Measurements from ENCODE around the gene ANGPTL4. TPM values are rescaled to one million over a fixed set of nuclear protein-coding genes. Genes with fewer than 3 reads are reported as not detected.

ANGPTL4 gene
- total and polyA plus RNA-seq, 5 donors = 5.9 to 89.3 (median 8.5) TPM

GRCh38 chr19:8392017-8392591, 28.1 kb downstream of the ANGPTL4 start:
- peak in 1 of 2 donors; percentile 4 for ATAC-seq
- 22% methylated on average over 11 of the region's 11 CpGs for WGBS
- peaks cover 26% of the 10 kb centered on the region for H3K4me1 ChIP-seq (ENCODE audit: control insufficient read depth, insufficient read depth, low read length)
- peak overlapping the region; percentile 68 for H3K27ac ChIP-seq (ENCODE audit: low read length)
- peak in 1 of 3 donors; percentile 68 for DNase-seq
- no peak overlapping the region for H3K4me3 ChIP-seq (ENCODE audit: low read length)
- H3K9me3 ChIP-seq (ENCODE audit: control insufficient read depth, low read length) = no peaks in the 10 kb centered on the region
- intact Hi-C loops (cut with DNase I) = loop anchor here in 1 of 4 donors (5.0 kb wide), 1 partner anchor 35 kb away; no protein-coding TSS in a partner anchor
- no peaks in the 10 kb centered on the region for H3K27me3 ChIP-seq (ENCODE audit: control insufficient read depth, insufficient read depth)

GRCh38 chr19:8393192-8393870, 29.4 kb downstream of the ANGPTL4 start:
- peaks cover 29% of the 10 kb centered on the region for H3K4me1 ChIP-seq (ENCODE audit: control insufficient read depth, insufficient read depth, low read length)
- no peaks in the 10 kb centered on the region for H3K9me3 ChIP-seq (ENCODE audit: control insufficient read depth, low read length)
- H3K4me3 ChIP-seq (ENCODE audit: low read length) = no peak overlapping the region
- intact Hi-C loops (cut with DNase I) = loop anchor here in 1 of 4 donors (5.0 kb wide), 1 partner anchor 36 kb away; no protein-coding TSS in a partner anchor
- DNase-seq = peak in 1 of 3 donors; percentile 63
- H3K27ac ChIP-seq (ENCODE audit: low read length) = peak overlapping the region; percentile 38
- H3K27me3 ChIP-seq (ENCODE audit: control insufficient read depth, insufficient read depth) = no peaks in the 10 kb centered on the region
- ATAC-seq = no peak
- 61% methylated on average over 8 of the region's 8 CpGs for WGBS

GRCh38 chr19:8393871-8394250, 29.9 kb downstream of the ANGPTL4 start:
- ATAC-seq (no peak), DNase-seq (peak in 1 of 3 donors; percentile 53)
- Histone ChIP-seq H3K4me1 (ENCODE audit: control insufficient read depth, insufficient read depth, low read length) (peaks cover 29% of the 10 kb centered on the region), H3K4me3 (ENCODE audit: low read length) (no peak overlapping the region), H3K9me3 (ENCODE audit: control insufficient read depth, low read length) (no peaks in the 10 kb centered on the region), H3K27me3 (ENCODE audit: control insufficient read depth, insufficient read depth) (no peaks in the 10 kb centered on the region), H3K27ac (ENCODE audit: low read length) (peak overlapping the region; percentile 38)
- WGBS = 78% methylated on average over 8 of the region's 8 CpGs
- intact Hi-C loops (cut with DNase I) = loop anchor here in 1 of 4 donors (5.0 kb wide), 1 partner anchor 37 kb away; no protein-coding TSS in a partner anchor

GRCh38 chr19:8395621-8396082, 31.7 kb downstream of the ANGPTL4 start:
- no peak overlapping the region for H3K27ac ChIP-seq (ENCODE audit: low read length)
- peak in 1 of 3 donors; percentile 53 for DNase-seq
- no peaks in the 10 kb centered on the region for H3K9me3 ChIP-seq (ENCODE audit: control insufficient read depth, low read length)

GRCh38 chr19:8396185-8396562, 32.2 kb downstream of the ANGPTL4 start:
- Histone ChIP-seq H3K9me3 (ENCODE audit: control insufficient read depth, low read length) (no peaks in the 10 kb centered on the region), H3K4me1 (ENCODE audit: control insufficient read depth, insufficient read depth, low read length) (peaks cover 29% of the 10 kb centered on the region), H3K27me3 (ENCODE audit: control insufficient read depth, insufficient read depth) (no peaks in the 10 kb centered on the region), H3K27ac (ENCODE audit: low read length) (no peak overlapping the region), H3K4me3 (ENCODE audit: low read length) (no peak overlapping the region)
- whole genome bisulfite sequencing = 93% methylated on average over 7 of the region's 7 CpGs
- ATAC-seq = no peak
- no peak for DNase-seq
- intact Hi-C loops (cut with DNase I) = loop anchor here in 2 of 4 donors (5.0 kb wide), 2 partner anchors 34 to 44 kb away; partner anchors contain the start of gene ANGPTL4 (in 1 of the 2)

More at GRCh38 chr19:8395621-8396082, 31.7 kb downstream of the ANGPTL4 start:
- H3K27me3 ChIP-seq (ENCODE audit: control insufficient read depth, insufficient read depth) = no peaks in the 10 kb centered on the region
- peaks cover 29% of the 10 kb centered on the region for H3K4me1 ChIP-seq (ENCODE audit: control insufficient read depth, insufficient read depth, low read length)
- WGBS = 89% methylated on average over 14 of the region's 14 CpGs
- intact Hi-C loops (cut with DNase I) = loop anchor here in 2 of 4 donors (5.0 kb wide), 2 partner anchors 33 to 43 kb away; partner anchors contain the start of gene ANGPTL4 (in 1 of the 2)
- no peak overlapping the region for H3K4me3 ChIP-seq (ENCODE audit: low read length)
- ATAC-seq = no peak

GRCh38 chr19:8396563-8397203, 32.7 kb downstream of the ANGPTL4 start:
- 58% methylated on average over 22 of the region's 22 CpGs for WGBS
- H3K4me3 ChIP-seq (ENCODE audit: low read length) = no peak overlapping the region
- H3K27me3 ChIP-seq (ENCODE audit: control insufficient read depth, insufficient read depth) = no peaks in the 10 kb centered on the region
- no peaks in the 10 kb centered on the region for H3K9me3 ChIP-seq (ENCODE audit: control insufficient read depth, low read length)
- intact Hi-C loops (cut with DNase I) = loop anchor here in 2 of 4 donors (5.0 kb wide), 2 partner anchors 34 to 44 kb away; partner anchors contain the start of gene ANGPTL4 (in 1 of the 2)
- peaks cover 24% of the 10 kb centered on the region for H3K4me1 ChIP-seq (ENCODE audit: control insufficient read depth, insufficient read depth, low read length)
- DNase-seq (peak; percentile 79 to 90 (median 87)), ATAC-seq (peak; percentile 38 to 55)
- H3K27ac ChIP-seq (ENCODE audit: low read length) = no peak overlapping the region

GRCh38 chr19:8397271-8397670, 33.3 kb downstream of the ANGPTL4 start:
- peaks cover 19% of the 10 kb centered on the region for H3K4me1 ChIP-seq (ENCODE audit: control insufficient read depth, insufficient read depth, low read length)
- 35% methylated on average over 7 of the region's 7 CpGs for WGBS
- H3K27ac ChIP-seq (ENCODE audit: low read length) = no peak overlapping the region
- DNase-seq = peak in 2 of 3 donors; percentile 53 to 57
- intact Hi-C loops (cut with DNase I) = loop anchor here in 2 of 4 donors (5.0 kb wide), 2 partner anchors 35 to 45 kb away; partner anchors contain the start of gene ANGPTL4 (in 1 of the 2)
- H3K27me3 ChIP-seq (ENCODE audit: control insufficient read depth, insufficient read depth) = no peaks in the 10 kb centered on the region
- no peak overlapping the region for H3K4me3 ChIP-seq (ENCODE audit: low read length)
- ATAC-seq = no peak
- no peaks in the 10 kb centered on the region for H3K9me3 ChIP-seq (ENCODE audit: control insufficient read depth, low read length)

GRCh38 chr19:8397746-8398310, 33.9 kb downstream of the ANGPTL4 start:
- DNase-seq (no peak), ATAC-seq (no peak)
- WGBS = 69% methylated on average over 10 of the region's 10 CpGs
- H3K9me3 ChIP-seq (ENCODE audit: control insufficient read depth, low read length) = no peaks in the 10 kb centered on the region
- H3K4me1 ChIP-seq (ENCODE audit: control insufficient read depth, insufficient read depth, low read length) = peaks cover 19% of the 10 kb centered on the region
- no peak overlapping the region for H3K27ac ChIP-seq (ENCODE audit: low read length)
- H3K4me3 ChIP-seq (ENCODE audit: low read length) = no peak overlapping the region
- intact Hi-C loops (cut with DNase I) = loop anchor here in 3 of 4 donors (2.0 to 5.0 kb wide), 3 partner anchors 36 to 46 kb away; partner anchors contain the start of gene ANGPTL4 (in 1 of the 3)
- H3K27me3 ChIP-seq (ENCODE audit: control insufficient read depth, insufficient read depth) = no peaks in the 10 kb centered on the region

- Histone ChIP-seq H3K27me3 (ENCODE audit: control insufficient read depth, insufficient read depth) (no peaks in the 10 kb centered on the region), H3K9me3 (ENCODE audit: control insufficient read depth, low read length) (no peaks in the 10 kb centered on the region), H3K4me1 (ENCODE audit: control insufficient read depth, insufficient read depth, low read length) (peaks cover 16% of the 10 kb centered on the region), H3K4me3 (ENCODE audit: low read length) (no peak overlapping the region), H3K27ac (ENCODE audit: low read length) (no peak overlapping the region)
- 50% methylated on average over 9 of the region's 9 CpGs for WGBS
- DNase-seq (no peak), ATAC-seq (no peak)
- intact Hi-C loops (cut with DNase I) = loop anchor here in 3 of 4 donors (2.0 to 5.0 kb wide), 3 partner anchors 36 to 46 kb away; partner anchors contain the start of gene ANGPTL4 (in 1 of the 3)
These were observed 34.4 kb downstream of the ANGPTL4 start for GRCh38 chr19:8398311-8398771.

- intact Hi-C loops (cut with DNase I) = loop anchor here in 3 of 4 donors (2.0 to 5.0 kb wide), 3 partner anchors 37 to 47 kb away; partner anchors contain the start of gene ANGPTL4 (in 1 of the 3)
These were observed 35.8 kb downstream of the ANGPTL4 start for GRCh38 chr19:8399681-8400188.

More at GRCh38 chr19:8399681-8400188, 35.8 kb downstream of the ANGPTL4 start:
- H3K9me3 ChIP-seq (ENCODE audit: control insufficient read depth, low read length) = no peaks in the 10 kb centered on the region
- H3K27me3 ChIP-seq (ENCODE audit: control insufficient read depth, insufficient read depth) = no peaks in the 10 kb centered on the region
- H3K27ac ChIP-seq (ENCODE audit: low read length) = no peak overlapping the region
- H3K4me1 ChIP-seq (ENCODE audit: control insufficient read depth, insufficient read depth, low read length) = peaks cover 9% of the 10 kb centered on the region
- no peak overlapping the region for H3K4me3 ChIP-seq (ENCODE audit: low read length)
- ATAC-seq = no peak
- peak in 2 of 3 donors; percentile 54 to 56 for DNase-seq
- 92% methylated on average over 34 of the region's 34 CpGs for WGBS
